ENCODE measurements around the gene DERL3.

DNA sequence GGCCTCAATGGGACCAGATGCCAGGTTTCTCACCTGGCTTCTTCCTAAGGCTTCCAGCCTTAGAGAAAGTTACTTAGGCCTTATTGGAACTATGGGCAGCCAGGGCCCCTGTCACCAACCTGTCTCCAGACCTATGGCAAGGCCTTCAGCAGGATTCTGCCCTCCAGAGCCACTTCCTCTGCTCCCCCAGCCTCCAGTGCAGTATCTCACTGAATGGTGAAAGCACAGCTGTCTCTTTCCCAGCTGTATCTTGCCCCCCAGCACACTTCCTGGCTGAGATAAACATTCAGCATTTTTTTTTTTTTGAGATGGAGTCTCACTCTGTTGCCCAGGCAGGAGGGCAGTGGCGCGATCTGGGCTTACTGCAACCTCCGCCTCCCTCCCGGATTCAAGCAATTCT is 20.4 kb upstream of the DERL3 start:
- TF ChIP-seq, protein P1, sequence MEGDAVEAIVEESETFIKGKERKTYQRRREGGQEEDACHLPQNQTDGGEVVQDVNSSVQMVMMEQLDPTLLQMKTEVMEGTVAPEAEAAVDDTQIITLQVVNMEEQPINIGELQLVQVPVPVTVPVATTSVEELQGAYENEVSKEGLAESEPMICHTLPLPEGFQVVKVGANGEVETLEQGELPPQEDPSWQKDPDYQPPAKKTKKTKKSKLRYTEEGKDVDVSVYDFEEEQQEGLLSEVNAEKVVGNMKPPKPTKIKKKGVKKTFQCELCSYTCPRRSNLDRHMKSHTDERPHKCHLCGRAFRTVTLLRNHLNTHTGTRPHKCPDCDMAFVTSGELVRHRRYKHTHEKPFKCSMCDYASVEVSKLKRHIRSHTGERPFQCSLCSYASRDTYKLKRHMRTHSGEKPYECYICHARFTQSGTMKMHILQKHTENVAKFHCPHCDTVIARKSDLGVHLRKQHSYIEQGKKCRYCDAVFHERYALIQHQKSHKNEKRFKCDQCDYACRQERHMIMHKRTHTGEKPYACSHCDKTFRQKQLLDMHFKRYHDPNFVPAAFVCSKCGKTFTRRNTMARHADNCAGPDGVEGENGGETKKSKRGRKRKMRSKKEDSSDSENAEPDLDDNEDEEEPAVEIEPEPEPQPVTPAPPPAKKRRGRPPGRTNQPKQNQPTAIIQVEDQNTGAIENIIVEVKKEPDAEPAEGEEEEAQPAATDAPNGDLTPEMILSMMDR (conservative IDR thresholded peaks at IDR 0.05; ENCODE audit: low read length), result no peak
- no peak for TF ChIP-seq EZH2phosphoT487 (IDR thresholded peaks at IDR 0.05; ENCODE audit: borderline replicate concordance)
